T-helper 9 cell (primary cell): ENCODE results near the gene SDHC.
A peak's percentile ranks its signal among the peaks of the same experiment; 100 is the strongest.

ENCODE experiments used
- DNase-seq: peaks from one replicate; pipeline ENCODE4 v3.0.0-alpha.2; 2020
- total RNA-seq, 2 donors: gene quantifications; one replicate each; lab custom pipeline; 2026; lab: John Stamatoyannopoulos, UW

Gene SDHC
- total RNA-seq = 10.4 to 25.3 reads per million in 2 donors

DNA sequence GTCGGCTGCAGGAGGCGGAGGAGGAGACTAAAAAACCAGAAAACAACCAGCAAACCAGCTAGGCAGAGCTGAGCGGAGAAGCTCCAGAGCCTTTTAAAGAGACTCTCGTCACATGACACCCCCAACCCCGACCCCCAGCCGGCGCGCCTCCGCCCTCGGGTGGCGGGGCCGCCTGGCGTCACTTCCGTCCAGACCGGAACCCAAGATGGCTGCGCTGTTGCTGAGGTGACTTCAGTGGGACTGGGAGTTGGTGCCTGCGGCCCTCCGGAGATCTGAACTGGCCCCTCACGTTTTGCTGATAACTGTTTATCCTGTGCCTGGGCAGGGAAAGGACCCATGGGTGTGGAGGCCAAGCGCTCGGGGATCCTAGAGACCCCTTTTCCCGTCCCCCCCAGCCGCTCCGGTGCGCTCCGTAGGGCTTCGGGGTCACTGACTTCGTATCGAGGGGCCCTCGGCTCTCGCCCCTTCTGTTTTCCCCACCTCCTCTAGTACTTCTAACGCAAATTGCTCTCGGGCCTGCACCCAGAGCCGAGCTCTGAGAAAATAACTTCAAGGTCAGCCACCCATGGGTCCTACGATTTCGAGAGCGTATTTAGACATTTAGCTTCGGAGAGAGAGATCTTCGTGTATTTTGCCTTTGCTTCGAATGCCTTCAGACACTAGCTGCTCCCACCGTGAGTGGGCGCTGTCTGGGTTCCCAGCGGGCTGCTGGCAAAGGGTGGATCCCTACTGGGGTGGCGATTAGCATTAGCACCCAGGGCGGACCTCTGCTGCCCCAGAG lies at the start of gene SDHC:
TSS of gene SDHC (plus strand) at position 181 of the 781 bp plus-strand sequence. CDS start at position 206, 25 bp downstream.
- DNase-seq = peak; percentile 89

- no peak for DNase-seq
Measured at GRCh38 chr1:161265305-161265704, 48.9 kb upstream of the SDHC start.

- no peak for DNase-seq
Measured at GRCh38 chr1:161266202-161266601, 48.0 kb upstream of the SDHC start.

DNA sequence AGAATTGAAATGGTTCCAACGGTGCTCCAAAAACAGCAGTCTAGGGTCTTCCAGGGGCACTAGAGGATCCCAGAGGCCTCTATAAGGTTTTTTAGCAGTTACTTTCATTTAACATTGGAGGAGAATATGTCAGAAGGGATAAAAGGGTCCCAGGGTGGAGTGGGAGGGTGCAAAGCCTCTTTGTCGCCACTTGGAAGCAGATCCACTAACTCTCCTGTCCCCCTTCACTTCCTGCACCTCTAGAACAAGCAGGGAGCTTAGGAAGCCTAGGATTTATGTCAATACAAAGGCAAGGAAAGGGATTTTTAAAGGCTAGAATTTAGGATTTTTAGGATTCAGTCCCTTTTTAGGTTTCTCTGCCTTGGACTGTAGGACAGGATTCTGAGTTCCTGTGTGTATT lies 47.3 kb upstream of the SDHC start:
- no peak for DNase-seq

DNA sequence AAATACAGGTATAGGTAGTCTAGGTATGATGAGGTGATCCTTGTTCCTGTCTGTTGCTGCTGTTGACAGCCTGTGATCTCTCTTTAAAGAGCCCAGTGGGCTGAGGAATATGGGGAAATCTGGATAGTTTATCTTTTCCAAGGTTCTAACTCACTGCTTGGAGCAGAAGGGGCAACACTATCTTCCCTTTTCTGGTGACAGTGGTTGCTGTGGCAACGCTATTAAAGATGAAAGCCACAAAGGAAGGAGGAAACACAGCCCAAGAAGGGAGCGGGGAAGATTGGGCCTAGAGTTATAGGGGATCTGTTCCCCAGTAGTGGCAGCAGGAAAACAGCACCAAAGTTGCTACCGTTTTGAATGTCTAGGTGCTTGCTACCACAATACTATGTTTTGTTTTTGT lies 46.9 kb upstream of the SDHC start:
- no peak for DNase-seq

GRCh38 chr1:161273402-161273801 lies 40.8 kb upstream of the SDHC start:
- DNase-seq = no peak

DNA sequence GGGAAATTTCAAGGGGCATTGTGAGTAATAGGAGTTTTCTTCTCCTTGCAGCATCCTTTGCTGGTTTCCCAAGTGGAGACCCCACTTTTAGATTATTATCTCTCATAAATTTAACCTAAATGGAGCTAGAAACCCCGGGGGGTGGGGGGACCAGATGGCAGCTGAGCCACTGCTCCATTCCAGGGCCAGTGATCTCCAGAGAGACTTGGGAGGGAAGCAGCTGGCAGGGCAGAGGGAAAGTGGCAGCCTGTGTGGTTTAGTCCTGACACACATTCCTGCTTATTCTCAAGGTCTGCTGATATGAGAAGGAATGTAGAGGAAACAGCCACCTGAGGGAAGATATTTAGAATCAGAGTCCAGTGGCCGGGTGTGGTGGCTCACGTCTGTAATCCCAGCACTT lies 39.3 kb upstream of the SDHC start:
- no peak for DNase-seq

GRCh38 chr1:161282991-161283390 lies 31.2 kb upstream of the SDHC start:
- no peak for DNase-seq

GRCh38 chr1:161285113-161285512 lies 29.1 kb upstream of the SDHC start:
- no peak for DNase-seq

GRCh38 chr1:161285521-161285920 lies 28.7 kb upstream of the SDHC start:
- no peak for DNase-seq

DNA sequence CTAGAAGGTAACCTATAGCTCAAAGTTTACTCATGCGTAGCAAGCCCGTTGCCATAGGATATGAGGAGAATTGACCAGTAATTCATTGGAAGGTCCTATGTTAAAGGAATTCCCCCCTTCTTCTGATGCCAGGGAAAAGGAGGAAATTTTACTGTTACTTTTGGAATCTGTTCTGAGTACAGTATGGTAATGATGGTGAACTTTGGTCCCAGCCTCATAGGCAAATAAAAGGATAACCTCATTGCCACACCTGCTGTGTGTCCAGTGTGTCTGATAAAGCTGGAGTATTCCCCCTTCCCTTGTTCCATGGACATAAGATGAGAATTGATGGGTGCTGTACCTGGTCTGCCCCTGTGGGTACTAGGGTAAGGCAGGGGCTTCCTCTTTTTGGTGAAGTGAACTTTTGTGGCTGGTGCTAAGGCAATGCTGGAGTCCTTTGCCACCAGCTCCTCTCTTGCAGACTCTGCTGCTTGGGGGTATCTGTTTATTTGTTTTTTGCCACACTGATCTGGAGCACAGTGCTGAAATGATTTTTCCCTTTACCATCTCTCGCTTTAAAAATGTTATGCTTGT lies 26.6 kb upstream of the SDHC start:
- no peak for DNase-seq

GRCh38 chr1:161290779-161291178 lies 23.4 kb upstream of the SDHC start:
- DNase-seq = no peak

DNA sequence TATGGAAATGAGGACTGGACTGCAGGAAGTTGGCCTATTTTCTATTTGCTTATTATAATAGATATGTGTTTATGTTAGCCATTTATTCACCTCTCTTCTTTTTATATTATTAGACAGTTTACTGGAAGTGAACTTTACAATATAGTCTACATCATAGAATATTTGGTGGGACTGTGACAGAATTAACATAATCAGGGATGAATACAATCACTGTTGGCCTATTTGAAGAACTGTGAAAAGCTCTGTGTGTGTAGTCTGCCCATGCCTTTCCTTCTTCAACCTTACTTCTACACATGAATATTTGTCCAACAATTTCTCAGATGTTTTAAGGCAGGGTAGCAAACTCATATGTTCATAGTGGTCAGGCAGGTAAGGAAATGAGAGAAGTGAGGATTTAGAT lies 16.8 kb upstream of the SDHC start:
- no peak for DNase-seq

DNA sequence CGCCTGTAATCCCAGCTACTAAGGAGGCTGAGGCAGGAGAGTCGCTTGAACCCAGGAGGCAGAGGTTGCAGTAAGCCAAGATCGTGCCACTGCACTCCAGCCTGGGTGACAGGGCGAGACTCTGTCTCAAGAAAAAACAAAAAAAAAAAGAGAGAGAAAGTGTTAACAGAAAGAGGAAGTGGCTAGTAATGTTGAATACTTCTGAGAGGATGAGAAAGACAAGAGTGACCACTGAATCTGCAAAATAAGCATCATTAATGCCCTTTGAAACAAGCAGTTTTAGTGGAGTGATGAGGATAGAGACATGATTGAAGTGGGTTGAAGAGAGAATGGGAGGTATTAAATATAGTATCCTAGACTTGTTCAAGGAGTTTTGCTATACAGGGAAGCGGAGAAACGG lies 16.1 kb upstream of the SDHC start:
- DNase-seq = no peak

- DNase-seq = no peak
Measured at GRCh38 chr1:161299347-161299746, 14.8 kb upstream of the SDHC start.

GRCh38 chr1:161300478-161300877 lies 13.7 kb upstream of the SDHC start:
- no peak for DNase-seq

DNA sequence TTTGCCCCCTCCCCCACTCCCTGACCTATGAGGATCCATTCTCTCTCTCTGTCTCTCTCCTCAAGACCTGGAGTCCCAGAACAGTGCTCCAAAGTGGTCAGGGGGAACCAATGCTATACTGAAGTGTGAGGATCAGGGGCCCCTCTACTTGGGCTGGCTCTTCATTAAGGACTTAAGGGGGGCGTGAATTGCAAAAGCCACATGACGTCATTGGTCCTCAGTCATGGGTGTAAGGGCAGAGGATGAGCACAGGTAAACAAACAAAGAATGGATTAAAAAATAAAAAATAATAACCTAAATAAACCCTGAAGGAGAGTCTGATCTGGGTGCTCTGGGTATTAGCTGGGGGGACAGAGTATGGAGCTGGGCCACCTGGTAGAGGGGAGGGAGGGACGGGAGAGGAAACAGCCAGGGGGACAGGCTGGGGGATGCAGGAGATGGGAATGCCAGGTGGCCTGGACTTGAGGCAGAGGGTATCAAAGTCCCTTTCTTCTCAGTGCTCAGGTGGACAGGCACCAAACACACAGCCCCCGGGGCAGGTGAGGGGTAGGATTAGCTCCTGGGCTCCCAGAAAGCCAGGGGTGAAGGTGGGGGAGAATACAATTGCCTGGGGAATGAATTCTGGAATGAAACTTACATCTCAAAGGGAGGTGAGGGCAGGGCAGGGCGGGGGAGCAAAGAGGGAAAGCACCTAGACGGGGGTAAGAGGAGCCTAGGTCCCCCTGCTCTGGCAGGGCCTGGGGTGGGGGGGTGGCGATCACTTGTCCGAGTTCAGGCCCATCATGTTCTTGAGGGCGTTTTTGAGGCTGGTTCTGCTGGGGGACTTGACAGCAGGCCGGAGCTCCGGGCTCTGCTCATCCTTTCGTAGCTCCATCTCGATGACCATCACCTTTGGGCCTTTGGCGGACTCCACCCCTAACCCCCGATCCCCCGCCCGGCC lies 9.0 kb upstream of the SDHC start:
- DNase-seq = peak; percentile 6

- DNase-seq = peak; percentile 76
Measured at GRCh38 chr1:161305867-161306519, 8.2 kb upstream of the SDHC start.

GRCh38 chr1:161307230-161307768 lies 6.9 kb upstream of the SDHC start:
- no peak for DNase-seq

DNA sequence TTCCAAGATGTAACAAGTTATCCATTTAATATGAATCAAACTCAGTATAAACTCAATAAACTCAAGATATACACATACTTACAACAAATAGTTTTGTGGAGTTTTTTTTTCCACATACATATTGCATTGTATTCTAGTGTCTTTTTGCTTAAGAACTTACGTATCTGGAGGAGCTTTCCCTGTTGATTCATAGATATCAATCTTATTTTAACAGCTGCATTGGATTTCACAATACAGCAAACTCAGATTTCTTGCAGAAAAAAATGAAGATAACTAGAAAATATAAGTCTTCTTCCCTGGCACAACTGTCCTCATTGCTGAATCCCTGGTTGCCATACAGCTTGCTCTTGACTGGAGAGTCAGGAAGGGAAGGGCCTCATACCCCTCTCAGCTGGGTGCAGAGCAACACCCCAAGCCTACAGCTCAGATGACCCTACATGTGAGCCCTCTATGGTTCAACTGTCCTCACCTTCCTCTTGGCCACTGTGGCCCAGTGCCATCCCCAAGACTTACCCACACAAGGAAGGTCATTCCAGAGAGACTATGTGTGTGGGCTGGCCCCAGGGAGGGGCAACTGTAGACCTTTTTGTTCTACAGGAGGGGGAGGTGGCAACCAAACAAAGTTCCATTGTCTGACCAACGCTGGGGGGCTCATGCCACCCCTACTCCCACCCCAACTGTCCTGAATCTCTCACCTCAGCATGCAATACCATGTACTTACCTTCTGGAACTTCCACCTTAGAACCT lies 6.1 kb upstream of the SDHC start:
- no peak for DNase-seq

- DNase-seq = no peak
Measured at GRCh38 chr1:161309868-161310267, 4.3 kb upstream of the SDHC start, which contains the start of gene MPZ. MPZ (minus strand) TSS chr1:161309968; CDS start chr1:161309905, 63 bp downstream.
